Neural cell (in vitro differentiated cells): ENCODE measurements around the gene HIP1R.

Experiments used
- EP300 ChIP-seq: fragments of 450-650 bp; conservative IDR thresholded peaks from 2 replicates; pipeline ENCODE4 v1.6.1; 2014; ENCODE audit warnings: antibody characterized with exemption, mild to moderate bottlenecking, moderate library complexity; ENCODE audit not compliant: poor library complexity, severe bottlenecking
- EZH2 ChIP-seq: fragments of 200-600, 300-800 bp; shearing (Covaris generic), sonication (generic); IDR thresholded peaks from 2 replicates; pipeline ENCODE4 v1.6.1; 2014; ENCODE audit warnings: antibody characterized with exemption, low read length, borderline replicate concordance, mild to moderate bottlenecking; ENCODE audit not compliant: insufficient read depth, poor library complexity, severe bottlenecking
- POLR2AphosphoS5 ChIP-seq: IDR thresholded peaks from 2 replicates; pipeline ENCODE4 v1.6.1; 2012
- SMC3 ChIP-seq: fragments of 450-650 bp; conservative IDR thresholded peaks from 2 replicates; pipeline ENCODE4 v1.6.1; 2014; ENCODE audit warnings: antibody characterized with exemption, mild to moderate bottlenecking, moderate library complexity; ENCODE audit not compliant: poor library complexity
- TF ChIP-seq, protein P1 (sequence below): fragments of 450-650 bp; IDR thresholded peaks from 2 replicates; pipeline ENCODE4 v1.5.1; 2014; ENCODE audit warnings: antibody characterized with exemption, mild to moderate bottlenecking, moderate library complexity; ENCODE audit not compliant: poor library complexity, severe bottlenecking

DNA sequence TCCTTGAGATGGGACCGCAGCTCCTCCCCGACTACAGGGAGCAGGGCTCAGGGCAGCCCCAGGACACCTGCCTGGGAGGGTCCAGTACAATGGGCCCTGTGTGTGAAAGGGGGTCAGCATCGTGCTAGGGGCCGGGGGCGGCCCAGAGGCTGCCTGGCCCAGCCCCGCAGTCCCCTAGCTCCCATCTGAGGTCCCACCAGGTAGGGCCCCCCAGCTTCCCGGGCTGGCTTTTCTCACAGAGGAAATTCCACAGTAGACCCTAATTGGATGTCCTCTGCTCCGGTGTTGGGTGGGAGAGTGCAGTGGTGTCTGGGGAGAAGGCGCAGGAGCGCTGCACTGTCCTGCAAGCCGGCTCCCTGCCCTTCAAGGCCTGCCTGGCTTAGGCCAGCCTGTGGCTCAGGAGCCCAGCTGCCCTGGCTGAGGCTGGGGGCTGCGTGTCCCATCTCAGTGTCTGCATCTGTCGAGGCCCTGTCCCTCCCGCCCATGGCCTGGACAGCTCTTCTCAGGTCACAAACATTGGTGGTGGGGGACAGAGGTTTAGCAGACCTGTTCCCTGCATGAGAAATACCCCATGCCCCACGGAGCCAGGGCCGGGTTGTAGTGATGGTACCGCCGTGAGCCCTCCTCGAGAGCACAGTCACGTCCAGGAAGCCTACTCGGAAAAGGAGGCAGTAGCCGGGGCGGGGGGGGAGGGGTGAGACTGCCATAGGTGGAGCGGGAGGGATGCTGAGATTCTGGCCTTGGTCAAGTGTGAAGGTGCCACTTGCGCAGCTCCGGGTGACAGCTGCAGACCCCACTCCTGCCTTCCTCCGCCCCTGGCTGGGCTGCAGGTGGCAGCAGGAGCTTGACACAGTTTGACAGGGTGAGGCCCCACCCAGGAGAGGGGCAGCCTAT is 11.6 kb downstream of the HIP1R start:
- TF ChIP-seq, protein P1, sequence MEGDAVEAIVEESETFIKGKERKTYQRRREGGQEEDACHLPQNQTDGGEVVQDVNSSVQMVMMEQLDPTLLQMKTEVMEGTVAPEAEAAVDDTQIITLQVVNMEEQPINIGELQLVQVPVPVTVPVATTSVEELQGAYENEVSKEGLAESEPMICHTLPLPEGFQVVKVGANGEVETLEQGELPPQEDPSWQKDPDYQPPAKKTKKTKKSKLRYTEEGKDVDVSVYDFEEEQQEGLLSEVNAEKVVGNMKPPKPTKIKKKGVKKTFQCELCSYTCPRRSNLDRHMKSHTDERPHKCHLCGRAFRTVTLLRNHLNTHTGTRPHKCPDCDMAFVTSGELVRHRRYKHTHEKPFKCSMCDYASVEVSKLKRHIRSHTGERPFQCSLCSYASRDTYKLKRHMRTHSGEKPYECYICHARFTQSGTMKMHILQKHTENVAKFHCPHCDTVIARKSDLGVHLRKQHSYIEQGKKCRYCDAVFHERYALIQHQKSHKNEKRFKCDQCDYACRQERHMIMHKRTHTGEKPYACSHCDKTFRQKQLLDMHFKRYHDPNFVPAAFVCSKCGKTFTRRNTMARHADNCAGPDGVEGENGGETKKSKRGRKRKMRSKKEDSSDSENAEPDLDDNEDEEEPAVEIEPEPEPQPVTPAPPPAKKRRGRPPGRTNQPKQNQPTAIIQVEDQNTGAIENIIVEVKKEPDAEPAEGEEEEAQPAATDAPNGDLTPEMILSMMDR = no peak
- TF ChIP-seq EZH2 = no peak
- TF ChIP-seq POLR2AphosphoS5 = no peak
- no peak for TF ChIP-seq SMC3
- no peak for TF ChIP-seq EP300
